Smooth muscle cell (in vitro differentiated cells): ENCODE measurements around the gene SDK2. TPM values are rescaled to one million over a fixed set of nuclear protein-coding genes. Genes with fewer than 3 reads are reported as not detected.

Experiments used
- DNase-seq: peaks from one replicate; lab custom pipeline; 2025; ENCODE audit not compliant: unreplicated experiment; lab: John Stamatoyannopoulos, UW
- H2AFZ ChIP-seq: fragments of 200-600 bp; sonication (generic); 2 replicates; pipeline ENCODE4 v1.6.0; 2016; ENCODE audit warnings: antibody characterized with exemption, low read depth, mild to moderate bottlenecking
- H3F3A ChIP-seq: fragments of 200-600 bp; sonication (generic); 2 replicates; pipeline ENCODE4 v1.6.0; 2017; ENCODE audit warnings: antibody characterized with exemption, low read depth
- H3K27ac ChIP-seq: fragments of 200-600 bp; sonication (generic); 2 replicates; pipeline ENCODE4 v1.5.1; 2016; ENCODE audit warnings: low read depth, mild to moderate bottlenecking
- H3K27me3 ChIP-seq: fragments of 200-600 bp; sonication (generic); 2 replicates; pipeline ENCODE4 v1.6.1; 2016; ENCODE audit warnings: low read depth, mild to moderate bottlenecking
- H3K36me3 ChIP-seq: fragments of 200-600 bp; sonication (generic); 2 replicates; pipeline ENCODE4 v1.5.1; 2016; ENCODE audit warnings: low read depth
- H3K4me1 ChIP-seq: fragments of 200-600 bp; sonication (generic); 2 replicates; pipeline ENCODE4 v1.5.1; 2016; ENCODE audit warnings: low read depth
- H3K4me2 ChIP-seq: fragments of 200-600 bp; sonication (generic); 2 replicates; pipeline ENCODE4 v1.6.0; 2016; ENCODE audit warnings: mild to moderate bottlenecking
- H3K4me3 ChIP-seq: fragments of 200-600 bp; sonication (generic); 2 replicates; pipeline ENCODE4 v1.5.1; 2016; ENCODE audit warnings: mild to moderate bottlenecking
- H3K79me2 ChIP-seq: fragments of 200-600 bp; sonication (generic); 2 replicates; pipeline ENCODE4 v1.6.0; 2016; ENCODE audit warnings: low read depth, mild to moderate bottlenecking
- H3K9ac ChIP-seq: fragments of 200-600 bp; sonication (generic); 2 replicates; pipeline ENCODE4 v1.6.0; 2016; ENCODE audit warnings: low read depth
- H3K9me3 ChIP-seq: fragments of 200-600 bp; sonication (generic); replicated peaks from 2 replicates; pipeline ENCODE4 v1.5.1; 2016; ENCODE audit warnings: low read depth
- H4K20me1 ChIP-seq: fragments of 200-600 bp; sonication (generic); 2 replicates; pipeline ENCODE4 v1.6.0; 2016; ENCODE audit warnings: low read depth
- CTCF ChIP-seq: fragments of 200-600 bp; sonication (generic); IDR thresholded peaks from 2 replicates; pipeline ENCODE4 v1.5.1; 2017; ENCODE audit warnings: borderline replicate concordance, mild to moderate bottlenecking, antibody characterized with exemption; ENCODE audit not compliant: insufficient read depth, poor library complexity, severe bottlenecking
- WGBS: methylation state at CpG from one replicate; pipeline ENCODE4 v1.1.7; 2016; ENCODE audit warnings: low lambda C conversion rate; 5-methylcytosine and 5-hydroxymethylcytosine counted together
- polyA plus RNA-seq: library from polyadenylated mRNA; unstranded; fragments of >200 nt; fragmentation: Nextera tagmentation; extraction: Ambion mirVana; gene quantifications from 2 replicates; pipeline ENCODE4 v1.2.1, GENCODE V29; 2016
- total RNA-seq: library from RNA; depleted of rRNA; stranded (reverse); fragments of >200 nt; gene quantifications from 2 replicates; pipeline ENCODE4 v1.2.3, GENCODE V29; 2014

SDK2 gene
- total and polyA plus RNA-seq, 2 experiments from 2014 or later = 4.6 to 6.5 TPM

GRCh38 chr17:73588301-73588846 lies 55.9 kb downstream of the SDK2 start:
- H3K4me2 ChIP-seq = no peak overlapping the region
- no peaks in the 10 kb centered on the region for H3K4me1 ChIP-seq
- H3K36me3 ChIP-seq = no peaks in the 10 kb centered on the region
- no peak overlapping the region for H3K9ac ChIP-seq
- H3K27me3 ChIP-seq = no peaks in the 10 kb centered on the region
- no peak overlapping the region for H2AFZ ChIP-seq
- no peaks in the 10 kb centered on the region for H3K79me2 ChIP-seq
- H3F3A ChIP-seq = no peaks in the 10 kb centered on the region
- WGBS = 95% methylated on average over 14 of the region's 15 CpGs
- no peak overlapping the region for H3K27ac ChIP-seq
- peaks cover 92% of the 10 kb centered on the region for H4K20me1 ChIP-seq
- H3K4me3 ChIP-seq = no peak overlapping the region
- TF ChIP-seq CTCF = no peak
- H3K9me3 ChIP-seq = no peaks in the 10 kb centered on the region
- DNase-seq = no peak

- Histone ChIP-seq H4K20me1 (peaks cover 93% of the 10 kb centered on the region), H3K9ac (no peak overlapping the region), H3F3A (no peaks in the 10 kb centered on the region), H2AFZ (no peak overlapping the region), H3K9me3 (no peaks in the 10 kb centered on the region), H3K4me1 (no peaks in the 10 kb centered on the region), H3K27me3 (no peaks in the 10 kb centered on the region), H3K4me2 (no peak overlapping the region), H3K79me2 (no peaks in the 10 kb centered on the region), H3K27ac (no peak overlapping the region), H3K4me3 (no peak overlapping the region), H3K36me3 (no peaks in the 10 kb centered on the region)
- DNase-seq = peak; percentile 10
- WGBS = 45% methylated on average over 12 of the region's 12 CpGs
- no peak for TF ChIP-seq CTCF
Observed at GRCh38 chr17:73586921-73587602, 57.2 kb downstream of the SDK2 start.

- Histone ChIP-seq H3K9me3 (no peaks in the 10 kb centered on the region), H3K4me1 (no peaks in the 10 kb centered on the region), H3K9ac (no peak overlapping the region), H3K27ac (no peak overlapping the region), H3F3A (no peaks in the 10 kb centered on the region), H3K4me2 (no peak overlapping the region), H3K27me3 (no peaks in the 10 kb centered on the region), H3K36me3 (no peaks in the 10 kb centered on the region), H4K20me1 (peaks cover 86% of the 10 kb centered on the region), H3K79me2 (no peaks in the 10 kb centered on the region), H2AFZ (no peak overlapping the region), H3K4me3 (no peak overlapping the region)
- DNase-seq = no peak
- no peak for TF ChIP-seq CTCF
- WGBS = 67% methylated on average over 16 of the region's 16 CpGs
Observed at GRCh38 chr17:73586275-73586832, 57.9 kb downstream of the SDK2 start.
